ENCODE measurements around the gene PPEF1. TPM values are rescaled to one million over a fixed set of nuclear protein-coding genes. Genes with fewer than 3 reads are reported as not detected.

PPEF1 gene
- total and polyA plus RNA-seq, 4 donors = 0.94 to 11.1 (median 2.2) TPM

- Histone ChIP-seq H3K36me3 (ENCODE audit: control insufficient read depth, insufficient read depth, low read length) (no peaks in the 10 kb centered on the region), H3K4me3 (ENCODE audit: low read depth, low read length) (no peak overlapping the region), H3K27ac (ENCODE audit: low read depth, low read length) (no peak overlapping the region), H3K4me1 (ENCODE audit: control insufficient read depth, insufficient read depth, low read length) (peaks cover 4% of the 10 kb centered on the region), H3K9me3 (ENCODE audit: control insufficient read depth, insufficient read depth, low read length) (no peaks in the 10 kb centered on the region), H3K27me3 (ENCODE audit: control insufficient read depth, insufficient read depth, low read length) (no peaks in the 10 kb centered on the region)
- DNase-seq (ENCODE audit: low read depth in 4 of 6, low spot score in 6 of 6) = no peak
- WGBS (ENCODE audit: insufficient coverage) = 52% methylated on average over 5 of the region's 10 CpGs
Measured at GRCh38 chrX:18676050-18676449, 31.4 kb upstream of the PPEF1 start.

- Histone ChIP-seq H3K27me3 (ENCODE audit: control insufficient read depth, insufficient read depth, low read length) (no peaks in the 10 kb centered on the region), H3K27ac (ENCODE audit: low read depth, low read length) (no peak overlapping the region), H3K9me3 (ENCODE audit: control insufficient read depth, insufficient read depth, low read length) (no peaks in the 10 kb centered on the region), H3K4me1 (ENCODE audit: control insufficient read depth, insufficient read depth, low read length) (peaks cover 4% of the 10 kb centered on the region), H3K4me3 (ENCODE audit: low read depth, low read length) (no peak overlapping the region), H3K36me3 (ENCODE audit: control insufficient read depth, insufficient read depth, low read length) (no peaks in the 10 kb centered on the region)
- 59% methylated on average over 8 of the region's 11 CpGs for WGBS (ENCODE audit: insufficient coverage)
- no peak for DNase-seq (ENCODE audit: low read depth in 4 of 6, low spot score in 6 of 6)
Measured at GRCh38 chrX:18676470-18676869, 31.0 kb upstream of the PPEF1 start.

GRCh38 chrX:18677161-18677869 lies 30.1 kb upstream of the PPEF1 start:
- H3K9me3 ChIP-seq (ENCODE audit: control insufficient read depth, insufficient read depth, low read length) = no peaks in the 10 kb centered on the region
- H3K27ac ChIP-seq (ENCODE audit: low read depth, low read length) = no peak overlapping the region
- peaks cover 4% of the 10 kb centered on the region for H3K4me1 ChIP-seq (ENCODE audit: control insufficient read depth, insufficient read depth, low read length)
- DNase-seq (ENCODE audit: low read depth in 4 of 6, low spot score in 6 of 6) = no peak
- H3K27me3 ChIP-seq (ENCODE audit: control insufficient read depth, insufficient read depth, low read length) = no peaks in the 10 kb centered on the region
- H3K4me3 ChIP-seq (ENCODE audit: low read depth, low read length) = no peak overlapping the region
- 77% methylated on average over 14 of the region's 17 CpGs for WGBS (ENCODE audit: insufficient coverage)
- no peaks in the 10 kb centered on the region for H3K36me3 ChIP-seq (ENCODE audit: control insufficient read depth, insufficient read depth, low read length)

- H3K36me3 ChIP-seq (ENCODE audit: control insufficient read depth, insufficient read depth, low read length) = no peaks in the 10 kb centered on the region
- no peaks in the 10 kb centered on the region for H3K27me3 ChIP-seq (ENCODE audit: control insufficient read depth, insufficient read depth, low read length)
- H3K4me1 ChIP-seq (ENCODE audit: control insufficient read depth, insufficient read depth, low read length) = no peaks in the 10 kb centered on the region
- WGBS (ENCODE audit: insufficient coverage) = 87% methylated on average over 6 of the region's 6 CpGs
- H3K4me3 ChIP-seq (ENCODE audit: low read depth, low read length) = no peak overlapping the region
- no peak overlapping the region for H3K27ac ChIP-seq (ENCODE audit: low read depth, low read length)
- no peaks in the 10 kb centered on the region for H3K9me3 ChIP-seq (ENCODE audit: control insufficient read depth, insufficient read depth, low read length)
- DNase-seq (ENCODE audit: low read depth in 4 of 6, low spot score in 6 of 6) = no peak
Measured at GRCh38 chrX:18681996-18682395, 25.4 kb upstream of the PPEF1 start.

- Histone ChIP-seq H3K9me3 (ENCODE audit: control insufficient read depth, insufficient read depth, low read length) (no peaks in the 10 kb centered on the region), H3K4me1 (ENCODE audit: control insufficient read depth, insufficient read depth, low read length) (no peaks in the 10 kb centered on the region), H3K4me3 (ENCODE audit: low read depth, low read length) (no peak overlapping the region), H3K27ac (ENCODE audit: low read depth, low read length) (no peak overlapping the region), H3K36me3 (ENCODE audit: control insufficient read depth, insufficient read depth, low read length) (no peaks in the 10 kb centered on the region), H3K27me3 (ENCODE audit: control insufficient read depth, insufficient read depth, low read length) (no peaks in the 10 kb centered on the region)
- DNase-seq (ENCODE audit: low read depth in 4 of 6, low spot score in 6 of 6) = no peak
- WGBS (ENCODE audit: insufficient coverage) = 81% methylated on average over 8 of the region's 9 CpGs
Measured at GRCh38 chrX:18682979-18683387, 24.5 kb upstream of the PPEF1 start.

- DNase-seq (ENCODE audit: low read depth in 4 of 6, low spot score in 6 of 6) = no peak
Measured at GRCh38 chrX:18687856-18688495, 19.5 kb upstream of the PPEF1 start.

GRCh38 chrX:18691431-18691830 lies 16.0 kb upstream of the PPEF1 start:
- Histone ChIP-seq H3K27me3 (ENCODE audit: control insufficient read depth, insufficient read depth, low read length) (no peaks in the 10 kb centered on the region), H3K27ac (ENCODE audit: low read depth, low read length) (no peak overlapping the region), H3K9me3 (ENCODE audit: control insufficient read depth, insufficient read depth, low read length) (no peaks in the 10 kb centered on the region), H3K4me1 (ENCODE audit: control insufficient read depth, insufficient read depth, low read length) (no peaks in the 10 kb centered on the region), H3K4me3 (ENCODE audit: low read depth, low read length) (no peak overlapping the region), H3K36me3 (ENCODE audit: control insufficient read depth, insufficient read depth, low read length) (no peaks in the 10 kb centered on the region)
- no peak for DNase-seq (ENCODE audit: low read depth in 4 of 6, low spot score in 6 of 6)
- WGBS (ENCODE audit: insufficient coverage) = no CpG with 5 or more reads among the region's 1 CpG

More at GRCh38 chrX:18687856-18688495, 19.5 kb upstream of the PPEF1 start:
- no peak overlapping the region for H3K27ac ChIP-seq (ENCODE audit: low read depth, low read length)
- no peaks in the 10 kb centered on the region for H3K9me3 ChIP-seq (ENCODE audit: control insufficient read depth, insufficient read depth, low read length)
- H3K4me3 ChIP-seq (ENCODE audit: low read depth, low read length) = no peak overlapping the region
- no peaks in the 10 kb centered on the region for H3K27me3 ChIP-seq (ENCODE audit: control insufficient read depth, insufficient read depth, low read length)
- no peaks in the 10 kb centered on the region for H3K4me1 ChIP-seq (ENCODE audit: control insufficient read depth, insufficient read depth, low read length)
- 100% methylated on average over 1 of the region's 7 CpGs for WGBS (ENCODE audit: insufficient coverage)
- H3K36me3 ChIP-seq (ENCODE audit: control insufficient read depth, insufficient read depth, low read length) = no peaks in the 10 kb centered on the region

- no peak overlapping the region for H3K27ac ChIP-seq (ENCODE audit: low read depth, low read length)
- H3K4me1 ChIP-seq (ENCODE audit: control insufficient read depth, insufficient read depth, low read length) = no peaks in the 10 kb centered on the region
- no peaks in the 10 kb centered on the region for H3K27me3 ChIP-seq (ENCODE audit: control insufficient read depth, insufficient read depth, low read length)
- DNase-seq (ENCODE audit: low read depth in 4 of 6, low spot score in 6 of 6) = peak in 1 of 6 donors; percentile 37
- no peak overlapping the region for H3K4me3 ChIP-seq (ENCODE audit: low read depth, low read length)
- H3K9me3 ChIP-seq (ENCODE audit: control insufficient read depth, insufficient read depth, low read length) = no peaks in the 10 kb centered on the region
- WGBS (ENCODE audit: insufficient coverage) = 67% methylated on average over 1 of the region's 4 CpGs
- no peaks in the 10 kb centered on the region for H3K36me3 ChIP-seq (ENCODE audit: control insufficient read depth, insufficient read depth, low read length)
Measured at GRCh38 chrX:18692541-18692940, 14.9 kb upstream of the PPEF1 start.

- H3K9me3 ChIP-seq (ENCODE audit: control insufficient read depth, insufficient read depth, low read length) = no peaks in the 10 kb centered on the region
- 69% methylated on average over 2 of the region's 3 CpGs for WGBS (ENCODE audit: insufficient coverage)
- H3K36me3 ChIP-seq (ENCODE audit: control insufficient read depth, insufficient read depth, low read length) = no peaks in the 10 kb centered on the region
- H3K27me3 ChIP-seq (ENCODE audit: control insufficient read depth, insufficient read depth, low read length) = peaks cover 3% of the 10 kb centered on the region
- peaks cover 3% of the 10 kb centered on the region for H3K4me1 ChIP-seq (ENCODE audit: control insufficient read depth, insufficient read depth, low read length)
- DNase-seq (ENCODE audit: low read depth in 4 of 6, low spot score in 6 of 6) = no peak
- no peak overlapping the region for H3K27ac ChIP-seq (ENCODE audit: low read depth, low read length)
- no peak overlapping the region for H3K4me3 ChIP-seq (ENCODE audit: low read depth, low read length)
Measured at GRCh38 chrX:18696653-18697052, 10.8 kb upstream of the PPEF1 start.
